ENCODE data around the gene AFAP1. TPM values are rescaled to one million over a fixed set of nuclear protein-coding genes. Genes with fewer than 3 reads are reported as not detected.
A peak's percentile ranks its signal among the peaks of the same experiment; 100 is the strongest.

AFAP1 gene
- total RNA-seq, 2 donors from 2014 or later = 7.2 to 9.1 TPM

- Mint-ChIP-seq H3K27me3 (peaks cover 3 to 7% of the 10 kb centered on the region in 2 donors), H3K27ac (peak overlapping the region; percentile 80 to 90), H3K4me1 (ENCODE audit: low read depth in 2 of 2) (peaks cover 12 to 29% of the 10 kb centered on the region in 2 donors), H3K36me3 (peaks cover 11% of the 10 kb centered on the region), H3K9me3 (peaks cover 8% of the 10 kb centered on the region), H3K4me3 (peak overlapping the region; percentile 67)
- DNase-seq (ENCODE audit: low spot score) = no peak
- ATAC-seq = no peak
These were observed 75.6 kb downstream of the AFAP1 start for GRCh38 chr4:7863911-7864681.

GRCh38 chr4:7862561-7863192 lies 77.0 kb downstream of the AFAP1 start:
- Mint-ChIP-seq H3K27me3 (peaks cover 3 to 7% of the 10 kb centered on the region in 2 donors), H3K36me3 (peaks cover 11% of the 10 kb centered on the region), H3K4me3 (no peak overlapping the region), H3K9me3 (peaks cover 8% of the 10 kb centered on the region), H3K4me1 (ENCODE audit: low read depth in 2 of 2) (peaks cover 8 to 19% of the 10 kb centered on the region in 2 donors), H3K27ac (peak overlapping the region in 1 of 2 donors; percentile 90)
- ATAC-seq (no peak), DNase-seq (ENCODE audit: low spot score) (no peak)

GRCh38 chr4:7861440-7861881 lies 78.2 kb downstream of the AFAP1 start:
- Mint-ChIP-seq H3K36me3 (peaks cover 11% of the 10 kb centered on the region), H3K27me3 (peaks cover 7 to 15% of the 10 kb centered on the region in 2 donors), H3K9me3 (peaks cover 8% of the 10 kb centered on the region), H3K4me1 (ENCODE audit: low read depth in 2 of 2) (peaks cover 11 to 26% of the 10 kb centered on the region in 2 donors), H3K27ac (no peak overlapping the region), H3K4me3 (no peak overlapping the region)
- ATAC-seq (no peak), DNase-seq (ENCODE audit: low spot score) (no peak)

GRCh38 chr4:7860600-7861163 lies 79.0 kb downstream of the AFAP1 start:
- Mint-ChIP-seq H3K4me3 (no peak overlapping the region), H3K36me3 (peaks cover 11% of the 10 kb centered on the region), H3K9me3 (peaks cover 8% of the 10 kb centered on the region), H3K27ac (no peak overlapping the region), H3K27me3 (peaks cover 7 to 15% of the 10 kb centered on the region in 2 donors), H3K4me1 (ENCODE audit: low read depth in 2 of 2) (peaks cover 11 to 30% of the 10 kb centered on the region in 2 donors)
- DNase-seq (ENCODE audit: low spot score) = no peak
- ATAC-seq = no peak

GRCh38 chr4:7859326-7859725 lies 80.3 kb downstream of the AFAP1 start:
- peaks cover 11 to 42% of the 10 kb centered on the region in 2 donors for H3K4me1 Mint-ChIP-seq (ENCODE audit: low read depth in 2 of 2)
- H3K27me3 Mint-ChIP-seq = peaks cover 7 to 15% of the 10 kb centered on the region in 2 donors
- no peak overlapping the region for H3K27ac Mint-ChIP-seq
- H3K36me3 Mint-ChIP-seq = peaks cover 9% of the 10 kb centered on the region
- DNase-seq (ENCODE audit: low spot score) (no peak), ATAC-seq (no peak)
- H3K4me3 Mint-ChIP-seq = no peak overlapping the region
- peaks cover 7% of the 10 kb centered on the region for H3K9me3 Mint-ChIP-seq

- ATAC-seq (no peak), DNase-seq (ENCODE audit: low spot score) (no peak)
- H3K27ac Mint-ChIP-seq = no peak overlapping the region
- peaks cover 0 to 16% of the 10 kb centered on the region in 2 donors for H3K27me3 Mint-ChIP-seq
- H3K36me3 Mint-ChIP-seq = peaks cover under 1% of the 10 kb centered on the region
- H3K4me3 Mint-ChIP-seq = no peak overlapping the region
- H3K9me3 Mint-ChIP-seq = no peaks in the 10 kb centered on the region
- peaks cover 3 to 39% of the 10 kb centered on the region in 2 donors for H3K4me1 Mint-ChIP-seq (ENCODE audit: low read depth in 2 of 2)
These were observed 81.2 kb downstream of the AFAP1 start for GRCh38 chr4:7858498-7858897.

GRCh38 chr4:7857993-7858392 lies 81.7 kb downstream of the AFAP1 start:
- H3K27me3 Mint-ChIP-seq = peaks cover 0 to 17% of the 10 kb centered on the region in 2 donors
- DNase-seq (ENCODE audit: low spot score) = no peak
- no peaks in the 10 kb centered on the region for H3K9me3 Mint-ChIP-seq
- H3K4me1 Mint-ChIP-seq (ENCODE audit: low read depth in 2 of 2) = peaks cover 3 to 34% of the 10 kb centered on the region in 2 donors
- no peak overlapping the region for H3K4me3 Mint-ChIP-seq
- no peak for ATAC-seq
- H3K36me3 Mint-ChIP-seq = no peaks in the 10 kb centered on the region
- H3K27ac Mint-ChIP-seq = no peak overlapping the region

- peaks cover 0 to 17% of the 10 kb centered on the region in 2 donors for H3K27me3 Mint-ChIP-seq
These were observed 82.4 kb downstream of the AFAP1 start for GRCh38 chr4:7857238-7857701.

GRCh38 chr4:7855731-7856130 lies 83.9 kb downstream of the AFAP1 start:
- H3K27ac Mint-ChIP-seq = no peak overlapping the region
- no peaks in the 10 kb centered on the region for H3K9me3 Mint-ChIP-seq
- H3K36me3 Mint-ChIP-seq = no peaks in the 10 kb centered on the region
- H3K4me1 Mint-ChIP-seq (ENCODE audit: low read depth in 2 of 2) = peaks cover 3 to 34% of the 10 kb centered on the region in 2 donors
- no peak overlapping the region for H3K4me3 Mint-ChIP-seq
- ATAC-seq (no peak), DNase-seq (ENCODE audit: low spot score) (no peak)
- peaks cover 0 to 15% of the 10 kb centered on the region in 2 donors for H3K27me3 Mint-ChIP-seq

More at GRCh38 chr4:7857238-7857701, 82.4 kb downstream of the AFAP1 start:
- H3K4me1 Mint-ChIP-seq (ENCODE audit: low read depth in 2 of 2) = peaks cover 3 to 34% of the 10 kb centered on the region in 2 donors
- ATAC-seq (peak in 1 of 2 donors; percentile 64), DNase-seq (ENCODE audit: low spot score) (no peak)
- peak overlapping the region; percentile 61 for H3K4me3 Mint-ChIP-seq
- H3K36me3 Mint-ChIP-seq = no peaks in the 10 kb centered on the region
- no peaks in the 10 kb centered on the region for H3K9me3 Mint-ChIP-seq
- peak overlapping the region in 1 of 2 donors; percentile 70 for H3K27ac Mint-ChIP-seq

- DNase-seq (ENCODE audit: low spot score) (no peak), ATAC-seq (peak in 1 of 2 donors; percentile 83)
- no peaks in the 10 kb centered on the region for H3K36me3 Mint-ChIP-seq
- peak overlapping the region; percentile 60 for H3K4me3 Mint-ChIP-seq
- peaks cover 3 to 34% of the 10 kb centered on the region in 2 donors for H3K4me1 Mint-ChIP-seq (ENCODE audit: low read depth in 2 of 2)
- no peak overlapping the region for H3K27ac Mint-ChIP-seq
- no peaks in the 10 kb centered on the region for H3K9me3 Mint-ChIP-seq
- peaks cover 0 to 14% of the 10 kb centered on the region in 2 donors for H3K27me3 Mint-ChIP-seq
These were observed 84.8 kb downstream of the AFAP1 start for GRCh38 chr4:7854697-7855370.

GRCh38 chr4:7854216-7854615 lies 85.4 kb downstream of the AFAP1 start:
- no peak for DNase-seq (ENCODE audit: low spot score)
- ATAC-seq = no peak
- H3K4me3 Mint-ChIP-seq = no peak overlapping the region
- no peaks in the 10 kb centered on the region for H3K9me3 Mint-ChIP-seq
- H3K36me3 Mint-ChIP-seq = no peaks in the 10 kb centered on the region
- H3K27me3 Mint-ChIP-seq = peaks cover 0 to 14% of the 10 kb centered on the region in 2 donors
- H3K27ac Mint-ChIP-seq = no peak overlapping the region
- peaks cover 3 to 34% of the 10 kb centered on the region in 2 donors for H3K4me1 Mint-ChIP-seq (ENCODE audit: low read depth in 2 of 2)

- Mint-ChIP-seq H3K36me3 (no peaks in the 10 kb centered on the region), H3K27me3 (peaks cover 0 to 14% of the 10 kb centered on the region in 2 donors), H3K27ac (no peak overlapping the region), H3K4me3 (no peak overlapping the region), H3K9me3 (no peaks in the 10 kb centered on the region), H3K4me1 (ENCODE audit: low read depth in 2 of 2) (peaks cover 3 to 34% of the 10 kb centered on the region in 2 donors)
- ATAC-seq (no peak), DNase-seq (ENCODE audit: low spot score) (no peak)
These were observed 86.4 kb downstream of the AFAP1 start for GRCh38 chr4:7853271-7853670.

- Mint-ChIP-seq H3K27ac (no peak overlapping the region), H3K27me3 (peaks cover 0 to 14% of the 10 kb centered on the region in 2 donors), H3K36me3 (no peaks in the 10 kb centered on the region), H3K9me3 (no peaks in the 10 kb centered on the region), H3K4me3 (no peak overlapping the region), H3K4me1 (ENCODE audit: low read depth in 2 of 2) (peaks cover 6 to 34% of the 10 kb centered on the region in 2 donors)
- ATAC-seq (no peak), DNase-seq (ENCODE audit: low spot score) (no peak)
These were observed 87.0 kb downstream of the AFAP1 start for GRCh38 chr4:7852568-7853185.
